Neural cell (in vitro differentiated cells): ENCODE measurements around the gene PRKAB2.
"Not testable (repeated sequence)": the region's sequence is repeated elsewhere in the genome, so short reads cannot be mapped to it uniquely, and the experiment has no call there.

Experiments
- EP300 ChIP-seq: fragments of 450-650 bp; conservative IDR thresholded peaks from 2 replicates; pipeline ENCODE4 v1.6.1; 2014; ENCODE audit warnings: antibody characterized with exemption, mild to moderate bottlenecking, moderate library complexity; ENCODE audit not compliant: poor library complexity, severe bottlenecking
- EZH2 ChIP-seq: fragments of 200-600, 300-800 bp; shearing (Covaris generic), sonication (generic); IDR thresholded peaks from 2 replicates; pipeline ENCODE4 v1.6.1; 2014; ENCODE audit warnings: antibody characterized with exemption, low read length, borderline replicate concordance, mild to moderate bottlenecking; ENCODE audit not compliant: insufficient read depth, poor library complexity, severe bottlenecking
- MXI1 ChIP-seq: fragments of 450-650 bp; conservative IDR thresholded peaks from 2 replicates; pipeline ENCODE4 v1.6.1; 2014; ENCODE audit warnings: antibody characterized with exemption, mild to moderate bottlenecking; ENCODE audit not compliant: poor library complexity, severe bottlenecking
- POLR2AphosphoS5 ChIP-seq: IDR thresholded peaks from 2 replicates; pipeline ENCODE4 v1.6.1; 2012
- RAD21 ChIP-seq: fragments of 450-650 bp; conservative IDR thresholded peaks from 2 replicates; pipeline ENCODE4 v1.6.1; 2014; ENCODE audit warnings: antibody characterized with exemption, mild to moderate bottlenecking, moderate library complexity
- SMC3 ChIP-seq: fragments of 450-650 bp; conservative IDR thresholded peaks from 2 replicates; pipeline ENCODE4 v1.6.1; 2014; ENCODE audit warnings: antibody characterized with exemption, mild to moderate bottlenecking, moderate library complexity; ENCODE audit not compliant: poor library complexity
- TAF1 ChIP-seq: IDR thresholded peaks from 2 replicates; pipeline ENCODE4 v1.6.1; 2012; ENCODE audit warnings: low read depth
- TF ChIP-seq, protein P1 (sequence below): fragments of 450-650 bp; IDR thresholded peaks from 2 replicates; pipeline ENCODE4 v1.5.1; 2014; ENCODE audit warnings: antibody characterized with exemption, mild to moderate bottlenecking, moderate library complexity; ENCODE audit not compliant: poor library complexity, severe bottlenecking
- TF ChIP-seq, protein P2 (sequence below): IDR thresholded peaks from 2 replicates; pipeline ENCODE4 v1.6.1; 2012; ENCODE audit warnings: borderline replicate concordance

DNA sequence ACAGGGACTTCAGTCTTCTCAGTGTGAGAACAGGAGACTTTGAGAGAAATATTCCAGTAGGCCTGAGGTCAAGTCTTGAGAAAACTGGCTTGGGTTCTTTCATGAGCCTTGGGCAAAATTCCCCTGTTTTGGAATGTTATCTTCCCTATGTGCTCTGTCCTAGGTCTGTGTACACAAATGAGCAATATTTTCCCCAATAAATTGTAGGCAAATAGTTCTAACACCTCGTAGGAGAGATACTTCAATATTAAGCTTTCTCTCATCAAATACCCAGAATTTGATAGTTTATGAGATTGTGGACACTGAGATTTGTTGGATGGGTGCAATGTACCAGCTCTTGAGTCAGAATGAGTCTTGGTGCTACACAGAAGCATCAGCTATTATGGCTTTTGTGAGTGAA is 57.9 kb downstream of the PRKAB2 start:
- TF ChIP-seq, protein P1, sequence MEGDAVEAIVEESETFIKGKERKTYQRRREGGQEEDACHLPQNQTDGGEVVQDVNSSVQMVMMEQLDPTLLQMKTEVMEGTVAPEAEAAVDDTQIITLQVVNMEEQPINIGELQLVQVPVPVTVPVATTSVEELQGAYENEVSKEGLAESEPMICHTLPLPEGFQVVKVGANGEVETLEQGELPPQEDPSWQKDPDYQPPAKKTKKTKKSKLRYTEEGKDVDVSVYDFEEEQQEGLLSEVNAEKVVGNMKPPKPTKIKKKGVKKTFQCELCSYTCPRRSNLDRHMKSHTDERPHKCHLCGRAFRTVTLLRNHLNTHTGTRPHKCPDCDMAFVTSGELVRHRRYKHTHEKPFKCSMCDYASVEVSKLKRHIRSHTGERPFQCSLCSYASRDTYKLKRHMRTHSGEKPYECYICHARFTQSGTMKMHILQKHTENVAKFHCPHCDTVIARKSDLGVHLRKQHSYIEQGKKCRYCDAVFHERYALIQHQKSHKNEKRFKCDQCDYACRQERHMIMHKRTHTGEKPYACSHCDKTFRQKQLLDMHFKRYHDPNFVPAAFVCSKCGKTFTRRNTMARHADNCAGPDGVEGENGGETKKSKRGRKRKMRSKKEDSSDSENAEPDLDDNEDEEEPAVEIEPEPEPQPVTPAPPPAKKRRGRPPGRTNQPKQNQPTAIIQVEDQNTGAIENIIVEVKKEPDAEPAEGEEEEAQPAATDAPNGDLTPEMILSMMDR = not testable (repeated sequence)
- not testable (repeated sequence) for TF ChIP-seq TAF1, EP300, POLR2AphosphoS5, EZH2, RAD21, MXI1, SMC3
- TF ChIP-seq, protein P2, sequence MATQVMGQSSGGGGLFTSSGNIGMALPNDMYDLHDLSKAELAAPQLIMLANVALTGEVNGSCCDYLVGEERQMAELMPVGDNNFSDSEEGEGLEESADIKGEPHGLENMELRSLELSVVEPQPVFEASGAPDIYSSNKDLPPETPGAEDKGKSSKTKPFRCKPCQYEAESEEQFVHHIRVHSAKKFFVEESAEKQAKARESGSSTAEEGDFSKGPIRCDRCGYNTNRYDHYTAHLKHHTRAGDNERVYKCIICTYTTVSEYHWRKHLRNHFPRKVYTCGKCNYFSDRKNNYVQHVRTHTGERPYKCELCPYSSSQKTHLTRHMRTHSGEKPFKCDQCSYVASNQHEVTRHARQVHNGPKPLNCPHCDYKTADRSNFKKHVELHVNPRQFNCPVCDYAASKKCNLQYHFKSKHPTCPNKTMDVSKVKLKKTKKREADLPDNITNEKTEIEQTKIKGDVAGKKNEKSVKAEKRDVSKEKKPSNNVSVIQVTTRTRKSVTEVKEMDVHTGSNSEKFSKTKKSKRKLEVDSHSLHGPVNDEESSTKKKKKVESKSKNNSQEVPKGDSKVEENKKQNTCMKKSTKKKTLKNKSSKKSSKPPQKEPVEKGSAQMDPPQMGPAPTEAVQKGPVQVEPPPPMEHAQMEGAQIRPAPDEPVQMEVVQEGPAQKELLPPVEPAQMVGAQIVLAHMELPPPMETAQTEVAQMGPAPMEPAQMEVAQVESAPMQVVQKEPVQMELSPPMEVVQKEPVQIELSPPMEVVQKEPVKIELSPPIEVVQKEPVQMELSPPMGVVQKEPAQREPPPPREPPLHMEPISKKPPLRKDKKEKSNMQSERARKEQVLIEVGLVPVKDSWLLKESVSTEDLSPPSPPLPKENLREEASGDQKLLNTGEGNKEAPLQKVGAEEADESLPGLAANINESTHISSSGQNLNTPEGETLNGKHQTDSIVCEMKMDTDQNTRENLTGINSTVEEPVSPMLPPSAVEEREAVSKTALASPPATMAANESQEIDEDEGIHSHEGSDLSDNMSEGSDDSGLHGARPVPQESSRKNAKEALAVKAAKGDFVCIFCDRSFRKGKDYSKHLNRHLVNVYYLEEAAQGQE = not testable (repeated sequence)
